ENCODE measurements around the gene ZBTB32. TPM values are rescaled to one million over a fixed set of nuclear protein-coding genes. Genes with fewer than 3 reads are reported as not detected.

Gene ZBTB32
- total and polyA plus RNA-seq, 4 donors: 0.47 TPM; not detected in 3

DNA sequence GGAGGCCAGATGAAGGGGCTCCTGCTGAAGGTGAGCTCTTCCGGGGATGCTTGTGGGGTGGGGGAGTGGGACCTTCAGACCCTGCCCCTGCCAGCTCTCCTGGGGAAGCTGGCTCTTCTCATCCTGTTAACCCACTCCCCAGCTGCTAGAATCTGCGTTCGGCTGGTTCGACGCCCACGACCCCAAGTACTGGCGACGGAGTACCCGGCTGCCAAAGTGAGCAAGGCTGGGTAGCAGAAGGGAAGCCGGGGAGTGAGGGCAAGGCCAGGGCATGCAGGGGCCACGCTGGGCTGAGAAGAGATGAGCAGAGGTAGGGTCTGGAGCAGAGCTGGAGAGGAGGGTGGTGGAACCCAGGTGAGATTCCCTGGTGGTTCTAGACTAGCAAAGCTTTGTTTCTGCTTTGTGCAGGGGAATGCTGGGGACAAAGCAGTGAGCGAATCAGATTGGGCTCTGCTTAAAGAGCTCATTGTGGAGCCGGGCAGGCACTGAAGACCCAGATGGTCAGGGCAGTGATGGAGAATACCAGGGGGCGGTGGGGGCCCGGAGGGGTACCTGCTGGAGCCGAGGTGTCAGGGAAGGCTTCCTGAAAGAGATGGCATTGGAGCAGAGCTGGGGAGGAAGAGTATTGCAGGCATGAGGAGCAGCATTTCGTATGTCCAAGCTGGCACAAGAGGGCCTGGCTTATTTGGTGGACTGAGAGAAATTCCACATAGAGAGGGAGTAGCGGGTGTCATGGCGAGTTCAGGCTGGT lies 23.8 kb downstream of the ZBTB32 start:
- no peaks in the 10 kb centered on the region for H3K9me3 ChIP-seq (ENCODE audit: control insufficient read depth in 4 of 4, low read length in 3 of 4)
- TF ChIP-seq YY1 (IDR thresholded peaks at IDR 0.05) (no peak), FOXA1 (IDR thresholded peaks at IDR 0.05) (no peak), EGR1 (IDR thresholded peaks at IDR 0.05; ENCODE audit: low read depth in 2 of 2) (no peak), HNF4G (IDR thresholded peaks at IDR 0.05) (no peak), FOXA2 (IDR thresholded peaks at IDR 0.05) (no peak), RXRA (IDR thresholded peaks at IDR 0.05) (no peak), NR2F2 (IDR thresholded peaks at IDR 0.05) (no peak), SP1 (IDR thresholded peaks at IDR 0.05) (no peak), GABPA (IDR thresholded peaks at IDR 0.05 in 1 of 2, conservative IDR thresholded peaks at IDR 0.05 in 1 of 2) (no peak), RAD21 (IDR thresholded peaks at IDR 0.05) (no peak), HNF4A (conservative IDR thresholded peaks at IDR 0.05) (no peak), JUND (IDR thresholded peaks at IDR 0.05) (no peak), TAF1 (conservative IDR thresholded peaks at IDR 0.05) (no peak)
- TF ChIP-seq, protein P1, sequence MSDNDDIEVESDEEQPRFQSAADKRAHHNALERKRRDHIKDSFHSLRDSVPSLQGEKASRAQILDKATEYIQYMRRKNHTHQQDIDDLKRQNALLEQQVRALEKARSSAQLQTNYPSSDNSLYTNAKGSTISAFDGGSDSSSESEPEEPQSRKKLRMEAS (IDR thresholded peaks at IDR 0.05): no peak
- TF ChIP-seq, protein P2, sequence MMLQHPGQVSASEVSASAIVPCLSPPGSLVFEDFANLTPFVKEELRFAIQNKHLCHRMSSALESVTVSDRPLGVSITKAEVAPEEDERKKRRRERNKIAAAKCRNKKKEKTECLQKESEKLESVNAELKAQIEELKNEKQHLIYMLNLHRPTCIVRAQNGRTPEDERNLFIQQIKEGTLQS (IDR thresholded peaks at IDR 0.05): no peak
- TF ChIP-seq, protein P3, sequence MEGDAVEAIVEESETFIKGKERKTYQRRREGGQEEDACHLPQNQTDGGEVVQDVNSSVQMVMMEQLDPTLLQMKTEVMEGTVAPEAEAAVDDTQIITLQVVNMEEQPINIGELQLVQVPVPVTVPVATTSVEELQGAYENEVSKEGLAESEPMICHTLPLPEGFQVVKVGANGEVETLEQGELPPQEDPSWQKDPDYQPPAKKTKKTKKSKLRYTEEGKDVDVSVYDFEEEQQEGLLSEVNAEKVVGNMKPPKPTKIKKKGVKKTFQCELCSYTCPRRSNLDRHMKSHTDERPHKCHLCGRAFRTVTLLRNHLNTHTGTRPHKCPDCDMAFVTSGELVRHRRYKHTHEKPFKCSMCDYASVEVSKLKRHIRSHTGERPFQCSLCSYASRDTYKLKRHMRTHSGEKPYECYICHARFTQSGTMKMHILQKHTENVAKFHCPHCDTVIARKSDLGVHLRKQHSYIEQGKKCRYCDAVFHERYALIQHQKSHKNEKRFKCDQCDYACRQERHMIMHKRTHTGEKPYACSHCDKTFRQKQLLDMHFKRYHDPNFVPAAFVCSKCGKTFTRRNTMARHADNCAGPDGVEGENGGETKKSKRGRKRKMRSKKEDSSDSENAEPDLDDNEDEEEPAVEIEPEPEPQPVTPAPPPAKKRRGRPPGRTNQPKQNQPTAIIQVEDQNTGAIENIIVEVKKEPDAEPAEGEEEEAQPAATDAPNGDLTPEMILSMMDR (IDR thresholded peaks at IDR 0.05; ENCODE audit: low read depth, low read length, missing input control): no peak
- TF ChIP-seq, protein P4, sequence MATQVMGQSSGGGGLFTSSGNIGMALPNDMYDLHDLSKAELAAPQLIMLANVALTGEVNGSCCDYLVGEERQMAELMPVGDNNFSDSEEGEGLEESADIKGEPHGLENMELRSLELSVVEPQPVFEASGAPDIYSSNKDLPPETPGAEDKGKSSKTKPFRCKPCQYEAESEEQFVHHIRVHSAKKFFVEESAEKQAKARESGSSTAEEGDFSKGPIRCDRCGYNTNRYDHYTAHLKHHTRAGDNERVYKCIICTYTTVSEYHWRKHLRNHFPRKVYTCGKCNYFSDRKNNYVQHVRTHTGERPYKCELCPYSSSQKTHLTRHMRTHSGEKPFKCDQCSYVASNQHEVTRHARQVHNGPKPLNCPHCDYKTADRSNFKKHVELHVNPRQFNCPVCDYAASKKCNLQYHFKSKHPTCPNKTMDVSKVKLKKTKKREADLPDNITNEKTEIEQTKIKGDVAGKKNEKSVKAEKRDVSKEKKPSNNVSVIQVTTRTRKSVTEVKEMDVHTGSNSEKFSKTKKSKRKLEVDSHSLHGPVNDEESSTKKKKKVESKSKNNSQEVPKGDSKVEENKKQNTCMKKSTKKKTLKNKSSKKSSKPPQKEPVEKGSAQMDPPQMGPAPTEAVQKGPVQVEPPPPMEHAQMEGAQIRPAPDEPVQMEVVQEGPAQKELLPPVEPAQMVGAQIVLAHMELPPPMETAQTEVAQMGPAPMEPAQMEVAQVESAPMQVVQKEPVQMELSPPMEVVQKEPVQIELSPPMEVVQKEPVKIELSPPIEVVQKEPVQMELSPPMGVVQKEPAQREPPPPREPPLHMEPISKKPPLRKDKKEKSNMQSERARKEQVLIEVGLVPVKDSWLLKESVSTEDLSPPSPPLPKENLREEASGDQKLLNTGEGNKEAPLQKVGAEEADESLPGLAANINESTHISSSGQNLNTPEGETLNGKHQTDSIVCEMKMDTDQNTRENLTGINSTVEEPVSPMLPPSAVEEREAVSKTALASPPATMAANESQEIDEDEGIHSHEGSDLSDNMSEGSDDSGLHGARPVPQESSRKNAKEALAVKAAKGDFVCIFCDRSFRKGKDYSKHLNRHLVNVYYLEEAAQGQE (IDR thresholded peaks at IDR 0.05): no peak
- TF ChIP-seq, protein P5, sequence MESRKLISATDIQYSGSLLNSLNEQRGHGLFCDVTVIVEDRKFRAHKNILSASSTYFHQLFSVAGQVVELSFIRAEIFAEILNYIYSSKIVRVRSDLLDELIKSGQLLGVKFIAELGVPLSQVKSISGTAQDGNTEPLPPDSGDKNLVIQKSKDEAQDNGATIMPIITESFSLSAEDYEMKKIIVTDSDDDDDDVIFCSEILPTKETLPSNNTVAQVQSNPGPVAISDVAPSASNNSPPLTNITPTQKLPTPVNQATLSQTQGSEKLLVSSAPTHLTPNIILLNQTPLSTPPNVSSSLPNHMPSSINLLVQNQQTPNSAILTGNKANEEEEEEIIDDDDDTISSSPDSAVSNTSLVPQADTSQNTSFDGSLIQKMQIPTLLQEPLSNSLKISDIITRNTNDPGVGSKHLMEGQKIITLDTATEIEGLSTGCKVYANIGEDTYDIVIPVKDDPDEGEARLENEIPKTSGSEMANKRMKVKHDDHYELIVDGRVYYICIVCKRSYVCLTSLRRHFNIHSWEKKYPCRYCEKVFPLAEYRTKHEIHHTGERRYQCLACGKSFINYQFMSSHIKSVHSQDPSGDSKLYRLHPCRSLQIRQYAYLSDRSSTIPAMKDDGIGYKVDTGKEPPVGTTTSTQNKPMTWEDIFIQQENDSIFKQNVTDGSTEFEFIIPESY (IDR thresholded peaks at IDR 0.05): no peak
- 95% methylated on average over 19 of the region's 19 CpGs for WGBS

More for the DNA sequence above, 23.8 kb downstream of the ZBTB32 start:
- H3K4me1 ChIP-seq (ENCODE audit: control insufficient read depth in 4 of 4, insufficient read depth in 4 of 4, low read length in 3 of 4): no peaks in the 10 kb centered on the region
- H3K4me3 ChIP-seq (ENCODE audit: low read depth in 1 of 3, low read length in 3 of 3): no peak overlapping the region
- H3K9ac ChIP-seq (ENCODE audit: low read depth in 1 of 2, low read length in 2 of 2): no peak overlapping the region
- peaks cover 61 to 96% (median 74%) of the 10 kb centered on the region in 4 donors for H3K36me3 ChIP-seq (ENCODE audit: control insufficient read depth in 4 of 4, insufficient read depth in 3 of 4, low read depth in 1 of 4, low read length in 3 of 4)
- H3K27ac ChIP-seq (ENCODE audit: low read depth in 1 of 2, low read length in 2 of 2): no peak overlapping the region
- no peak for DNase-seq (ENCODE audit: low spot score)
- no peaks in the 10 kb centered on the region for H3K27me3 ChIP-seq (ENCODE audit: control insufficient read depth in 4 of 4, insufficient read depth in 4 of 4, low read length in 3 of 4)
